DMS 273 (cell line): ENCODE measurements around the gene PGLYRP4.
"Not testable (repeated sequence)": the region's sequence is repeated elsewhere in the genome, so short reads cannot be mapped to it uniquely, and the experiment has no call there.

Experiments used
- DNase-seq: peaks from one replicate; lab custom pipeline; 2025; ENCODE audit not compliant: unreplicated experiment; lab: John Stamatoyannopoulos, UW

The PGLYRP4 gene

GRCh38 chr1:153357076-153357852 lies 8.6 kb upstream of the PGLYRP4 start:
- no peak for DNase-seq

- DNase-seq = no peak
Observed at GRCh38 chr1:153356392-153357075, 7.9 kb upstream of the PGLYRP4 start.

GRCh38 chr1:153355445-153356071 lies 6.9 kb upstream of the PGLYRP4 start:
- DNase-seq = peak; percentile 85

- no peak for DNase-seq
Observed at GRCh38 chr1:153354515-153355193, 6.0 kb upstream of the PGLYRP4 start.

- DNase-seq = peak; percentile 60
Observed at GRCh38 chr1:153353226-153353947, 4.7 kb upstream of the PGLYRP4 start.

GRCh38 chr1:153352523-153352922 lies 3.9 kb upstream of the PGLYRP4 start:
- DNase-seq = peak; percentile 83

GRCh38 chr1:153350321-153350957 lies 1.8 kb upstream of the PGLYRP4 start:
- DNase-seq = no peak

- DNase-seq = peak; percentile 23
Observed at GRCh38 chr1:153349363-153350320, 1.0 kb upstream of the PGLYRP4 start.

GRCh38 chr1:153347856-153348255 lies 785 bp downstream of the PGLYRP4 start:
- no peak for DNase-seq

- not testable (repeated sequence) for DNase-seq
Observed at GRCh38 chr1:153347049-153347448, 1.6 kb downstream of the PGLYRP4 start.

GRCh38 chr1:153346077-153346723 lies 2.4 kb downstream of the PGLYRP4 start:
- DNase-seq = no peak

GRCh38 chr1:153345187-153346076 lies 3.2 kb downstream of the PGLYRP4 start:
- no peak for DNase-seq

GRCh38 chr1:153344718-153345025 lies 4.0 kb downstream of the PGLYRP4 start:
- no peak for DNase-seq

- DNase-seq = no peak
Observed at GRCh38 chr1:153343811-153344717, 4.6 kb downstream of the PGLYRP4 start.

GRCh38 chr1:153343040-153343681 lies 5.5 kb downstream of the PGLYRP4 start:
- DNase-seq = no peak

GRCh38 chr1:153342178-153342577 lies 6.5 kb downstream of the PGLYRP4 start:
- no peak for DNase-seq
